Esophagus squamous epithelium (tissue), 5 donors: ENCODE results near the gene TSC2. TPM values are rescaled to one million over a fixed set of nuclear protein-coding genes. Genes with fewer than 3 reads are reported as not detected.

Experiments
- DNase-seq: peaks from one replicate; lab custom pipeline; 2025; lab: John Stamatoyannopoulos, UW
- H3K27ac ChIP-seq, 4 donors: fragments of 200-600 bp; sonication (generic); one replicate each; pipeline ENCODE4 v1.5.1; 2016 to 2019; ENCODE audit warnings: mild to moderate bottlenecking in 1 of 4
- H3K27me3 ChIP-seq, 4 donors: fragments of 200-600 bp; sonication (generic); 1 replicate in 3 of 4; 2 replicates in 1 of 4; pipeline versions ENCODE4 v1.5.1 to v1.6.0; 2017 to 2021; ENCODE audit warnings: antibody characterized with exemption in 1 of 4
- H3K36me3 ChIP-seq, 3 donors: fragments of 200-600 bp; sonication (generic); one replicate each; pipeline ENCODE4 v1.5.1; 2016 to 2019
- H3K4me1 ChIP-seq, 3 donors: fragments of 200-600 bp; sonication (generic); one replicate each; pipeline ENCODE4 v1.5.1; 2017 to 2019
- H3K4me3 ChIP-seq, 4 donors: fragments of 200-600 bp; sonication (generic); 1 replicate in 3 of 4; 2 replicates in 1 of 4; pipeline ENCODE4 v1.5.1; 2016 to 2019; ENCODE audit warnings: mild to moderate bottlenecking in 2 of 4, moderate library complexity in 1 of 4
- H3K9me3 ChIP-seq, 3 donors: fragments of 200-600 bp; sonication (generic); one replicate each; pipeline ENCODE4 v1.5.1; 2016 to 2019
- CTCF ChIP-seq, 6 experiments: fragments of 450-650 bp in 4 of 6; fragments of 200-600 bp in 2 of 6; sonication (generic) in 2 of 6; IDR thresholded peaks; one replicate each; pipeline ENCODE4 v1.5.1; 2016 to 2019; ENCODE audit warnings: antibody characterized with exemption in 6 of 6, mild to moderate bottlenecking in 4 of 6, moderate library complexity in 4 of 6
- POLR2A ChIP-seq, 4 donors: fragments of 450-650 bp; IDR thresholded peaks; one replicate each; pipeline ENCODE4 v1.6.1; 2017; ENCODE audit warnings: antibody characterized with exemption in 4 of 4, mild to moderate bottlenecking in 4 of 4, moderate library complexity in 3 of 4
- WGBS, 2 donors: methylation state at CpG; one replicate each; pipeline ENCODE4 v1.1.5; 2018; 5-methylcytosine and 5-hydroxymethylcytosine counted together
- intact Hi-C: fragments of 100-400 bp; cut with DNase I; formaldehyde crosslinking; loops from one replicate; pipeline ENCODE4 v1.15.0; 2022
- total RNA-seq, 4 donors: library from RNA; depleted of rRNA; stranded (reverse); fragments of >200 nt; gene quantifications; one replicate each; pipeline ENCODE4 v1.1.0, GENCODE V29; 2016
- donor health status: DM: yes; HTN: yes; CAD: no.

TSC2 gene
- total RNA-seq, 4 donors from 2014 or later: 22.8 to 79.7 (median 41.2) TPM

- H3K9me3 ChIP-seq: no peaks in the 10 kb centered on the region
- H3K27me3 ChIP-seq: no peaks in the 10 kb centered on the region
- H3K36me3 ChIP-seq: peaks cover 6 to 25% (median 11%) of the 10 kb centered on the region in 3 donors
- peak overlapping the region; percentile 79 to 98 (median 96) for H3K27ac ChIP-seq
- TF ChIP-seq CTCF (IDR thresholded peaks at IDR 0.05) (no peak), POLR2A (IDR thresholded peaks at IDR 0.05) (no peak)
- intact Hi-C loops: no loop called here
- peak overlapping the region in 2 of 4 donors; percentile 93 to 98 for H3K4me3 ChIP-seq
- 61 to 67% methylated on average over 8 to 10 of the region's 16 CpGs for WGBS, 2 donors
- no peak for DNase-seq
- H3K4me1 ChIP-seq: peaks cover 44 to 71% (median 56%) of the 10 kb centered on the region in 3 donors
These were observed 40.5 kb upstream of the TSC2 start for GRCh38 chr16:2007081-2007836.

- Histone ChIP-seq H3K4me1 (peaks cover 44 to 71% (median 56%) of the 10 kb centered on the region in 3 donors), H3K9me3 (no peaks in the 10 kb centered on the region), H3K27ac (peak overlapping the region; percentile 79 to 98 (median 96)), H3K4me3 (peak overlapping the region; percentile 58 to 98 (median 86)), H3K36me3 (peaks cover 0 to 17% (median 3%) of the 10 kb centered on the region in 3 donors), H3K27me3 (no peaks in the 10 kb centered on the region)
- DNase-seq: no peak
- intact Hi-C loops: no loop called here
- TF ChIP-seq POLR2A (IDR thresholded peaks at IDR 0.05) (peak in 2 of 4 donors; percentile 32 to 55), CTCF (IDR thresholded peaks at IDR 0.05) (no peak)
- 24 to 25% methylated on average over 8 to 10 of the region's 15 CpGs for WGBS, 2 donors
These were observed 39.7 kb upstream of the TSC2 start for GRCh38 chr16:2008009-2008526.

GRCh38 chr16:2008631-2009163 is 39.1 kb upstream of the TSC2 start:
- intact Hi-C loops: no loop called here
- Histone ChIP-seq H3K27ac (peak overlapping the region; percentile 79 to 98 (median 96)), H3K4me1 (peaks cover 44 to 66% (median 54%) of the 10 kb centered on the region in 3 donors), H3K36me3 (peaks cover 0 to 11% (median 0%) of the 10 kb centered on the region in 3 donors), H3K9me3 (no peaks in the 10 kb centered on the region), H3K27me3 (no peaks in the 10 kb centered on the region), H3K4me3 (peak overlapping the region; percentile 58 to 98 (median 86))
- DNase-seq: no peak
- WGBS, 2 donors: 4 to 5% methylated on average over 5 to 13 of the region's 23 CpGs
- TF ChIP-seq POLR2A (IDR thresholded peaks at IDR 0.05) (no peak), CTCF (IDR thresholded peaks at IDR 0.05) (no peak)

- Histone ChIP-seq H3K4me1 (peaks cover 40 to 60% (median 49%) of the 10 kb centered on the region in 3 donors), H3K36me3 (peaks cover 0 to 11% (median 0%) of the 10 kb centered on the region in 3 donors), H3K9me3 (no peaks in the 10 kb centered on the region), H3K27ac (peak overlapping the region; percentile 79 to 98 (median 96)), H3K4me3 (peak overlapping the region; percentile 58 to 98 (median 86)), H3K27me3 (no peaks in the 10 kb centered on the region)
- no peak for TF ChIP-seq POLR2A (IDR thresholded peaks at IDR 0.05)
- TF ChIP-seq CTCF (IDR thresholded peaks at IDR 0.05): no peak
- WGBS, 2 donors: no CpG with 5 or more reads among the region's 55 CpGs
- no peak for DNase-seq
- intact Hi-C loops: no loop called here
These were observed 38.5 kb upstream of the TSC2 start for GRCh38 chr16:2009164-2009711.
